Measurements from ENCODE around the gene SLC4A1AP. TPM values are rescaled to one million over a fixed set of nuclear protein-coding genes. Genes with fewer than 3 reads are reported as not detected.

The SLC4A1AP gene
- total RNA-seq, 1 experiment from 2014 or later = 29.7 TPM

DNA sequence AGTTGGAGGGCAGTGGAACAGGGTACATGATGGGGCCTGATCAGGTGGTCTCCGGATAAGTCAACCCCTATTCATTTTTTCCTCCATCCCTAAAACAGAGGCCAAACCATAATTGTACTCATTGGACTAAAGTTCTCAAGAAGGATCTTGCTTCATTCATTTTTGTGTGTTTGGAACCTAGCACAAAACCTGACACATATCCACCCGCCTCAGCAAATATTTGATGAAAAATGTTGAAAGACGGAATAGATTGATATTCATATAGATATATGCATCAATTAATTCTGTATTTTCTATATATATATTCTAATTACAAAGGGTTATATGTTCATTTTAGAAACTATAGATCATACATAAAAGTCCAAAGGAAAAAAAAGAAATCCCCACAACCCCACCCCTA lies 21.9 kb downstream of the SLC4A1AP start:
- ChIA-PET CTCF (no interaction called here), POLR2A (ENCODE audit: low non-redundant PET) (no interaction called here)
- TF ChIP-seq EZH2 (IDR thresholded peaks at IDR 0.05; ENCODE audit: borderline replicate concordance, low read depth, low read length, poor library complexity, severe bottlenecking) = no peak
- TF ChIP-seq, protein P1, sequence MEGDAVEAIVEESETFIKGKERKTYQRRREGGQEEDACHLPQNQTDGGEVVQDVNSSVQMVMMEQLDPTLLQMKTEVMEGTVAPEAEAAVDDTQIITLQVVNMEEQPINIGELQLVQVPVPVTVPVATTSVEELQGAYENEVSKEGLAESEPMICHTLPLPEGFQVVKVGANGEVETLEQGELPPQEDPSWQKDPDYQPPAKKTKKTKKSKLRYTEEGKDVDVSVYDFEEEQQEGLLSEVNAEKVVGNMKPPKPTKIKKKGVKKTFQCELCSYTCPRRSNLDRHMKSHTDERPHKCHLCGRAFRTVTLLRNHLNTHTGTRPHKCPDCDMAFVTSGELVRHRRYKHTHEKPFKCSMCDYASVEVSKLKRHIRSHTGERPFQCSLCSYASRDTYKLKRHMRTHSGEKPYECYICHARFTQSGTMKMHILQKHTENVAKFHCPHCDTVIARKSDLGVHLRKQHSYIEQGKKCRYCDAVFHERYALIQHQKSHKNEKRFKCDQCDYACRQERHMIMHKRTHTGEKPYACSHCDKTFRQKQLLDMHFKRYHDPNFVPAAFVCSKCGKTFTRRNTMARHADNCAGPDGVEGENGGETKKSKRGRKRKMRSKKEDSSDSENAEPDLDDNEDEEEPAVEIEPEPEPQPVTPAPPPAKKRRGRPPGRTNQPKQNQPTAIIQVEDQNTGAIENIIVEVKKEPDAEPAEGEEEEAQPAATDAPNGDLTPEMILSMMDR (conservative IDR thresholded peaks at IDR 0.05; ENCODE audit: low read depth, low read length) = no peak
- H3K9me3 ChIP-seq (ENCODE audit: low read depth, low read length, poor library complexity, severe bottlenecking) = no peaks in the 10 kb centered on the region
- H3K4me1 ChIP-seq (ENCODE audit: insufficient read depth, low read length, poor library complexity, severe bottlenecking) = peaks cover 6% of the 10 kb centered on the region
- no peak for DNase-seq (ENCODE audit: low spot score)
- peaks cover 28% of the 10 kb centered on the region for H3K36me3 ChIP-seq (ENCODE audit: insufficient read depth, low read length, poor library complexity, severe bottlenecking)
- no peak overlapping the region for H3K27ac ChIP-seq (ENCODE audit: low read depth, low read length, poor library complexity, severe bottlenecking)
- BruUV-seq (replicated peaks) = no TSS peak
- no peak overlapping the region for H3K4me3 ChIP-seq (ENCODE audit: low read depth, low read length, poor library complexity, severe bottlenecking)
- H3K27me3 ChIP-seq (replicated peaks; ENCODE audit: insufficient read depth, low read depth, low read length, poor library complexity) = no peaks in the 10 kb centered on the region
- intact Hi-C loops (cut with micrococcal nuclease; ENCODE audit: unreplicated experiment) = no loop called here

DNA sequence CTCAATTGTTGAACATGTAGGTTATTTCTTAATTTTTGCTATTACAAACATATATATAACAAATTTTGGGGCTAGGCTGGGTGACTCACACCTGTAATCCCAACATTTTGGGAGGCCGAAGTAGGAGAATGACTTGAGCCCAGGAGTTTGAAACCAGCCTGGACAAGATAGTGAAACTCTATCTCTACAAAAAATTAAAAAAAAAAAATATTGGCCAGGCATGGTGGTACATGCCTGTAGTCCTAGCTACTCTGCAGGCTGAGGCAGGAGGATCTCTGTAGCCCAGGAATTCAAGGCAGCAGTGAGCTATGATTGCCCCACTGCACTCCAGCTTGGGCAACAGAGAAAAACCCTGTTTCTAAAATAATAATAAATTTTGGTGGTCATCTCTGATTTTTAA lies 23.5 kb downstream of the SLC4A1AP start:
- POLR2A ChIA-PET (ENCODE audit: low non-redundant PET) = no interaction called here
- no peaks in the 10 kb centered on the region for H3K27me3 ChIP-seq (replicated peaks; ENCODE audit: insufficient read depth, low read depth, low read length, poor library complexity)
- CTCF ChIA-PET = no interaction called here
- peaks cover 28% of the 10 kb centered on the region for H3K36me3 ChIP-seq (ENCODE audit: insufficient read depth, low read length, poor library complexity, severe bottlenecking)
- BruUV-seq (replicated peaks) = no TSS peak
- H3K4me1 ChIP-seq (ENCODE audit: insufficient read depth, low read length, poor library complexity, severe bottlenecking) = peaks cover 6% of the 10 kb centered on the region
- H3K4me3 ChIP-seq (ENCODE audit: low read depth, low read length, poor library complexity, severe bottlenecking) = no peak overlapping the region
- DNase-seq (ENCODE audit: low spot score) = no peak
- intact Hi-C loops (cut with micrococcal nuclease; ENCODE audit: unreplicated experiment) = no loop called here
- TF ChIP-seq, protein P1 (conservative IDR thresholded peaks at IDR 0.05; ENCODE audit: low read depth, low read length) = no peak
- no peak overlapping the region for H3K27ac ChIP-seq (ENCODE audit: low read depth, low read length, poor library complexity, severe bottlenecking)
- no peaks in the 10 kb centered on the region for H3K9me3 ChIP-seq (ENCODE audit: low read depth, low read length, poor library complexity, severe bottlenecking)

DNA sequence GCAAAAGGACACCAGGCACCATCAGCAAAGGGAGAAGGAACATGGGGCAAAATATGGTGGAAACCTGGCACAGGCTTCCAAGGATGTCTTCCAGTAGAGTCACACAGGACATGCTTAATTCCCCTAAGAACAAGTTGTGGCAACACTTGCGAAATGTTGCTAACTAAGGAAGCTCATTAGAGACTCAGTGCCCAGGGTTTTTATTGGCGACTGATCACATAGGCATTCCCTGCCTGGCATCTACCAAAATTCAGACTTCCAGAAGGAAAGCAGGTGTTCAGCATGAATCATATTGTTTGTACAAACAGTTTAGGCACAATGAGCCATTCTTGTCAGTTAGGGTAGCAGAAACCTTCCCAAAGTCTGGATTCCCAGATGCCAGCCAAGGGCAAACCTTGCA lies 25.7 kb downstream of the SLC4A1AP start:
- no peak overlapping the region for H3K4me3 ChIP-seq (ENCODE audit: low read depth, low read length, poor library complexity, severe bottlenecking)
- CTCF ChIA-PET = no interaction called here
- H3K27ac ChIP-seq (ENCODE audit: low read depth, low read length, poor library complexity, severe bottlenecking) = no peak overlapping the region
- POLR2A ChIA-PET (ENCODE audit: low non-redundant PET) = no interaction called here
- BruUV-seq (replicated peaks) = no TSS peak
- no peak for TF ChIP-seq EZH2 (IDR thresholded peaks at IDR 0.05; ENCODE audit: borderline replicate concordance, low read depth, low read length, poor library complexity, severe bottlenecking)
- TF ChIP-seq, protein P1 (conservative IDR thresholded peaks at IDR 0.05; ENCODE audit: low read depth, low read length) = no peak
- intact Hi-C loops (cut with micrococcal nuclease; ENCODE audit: unreplicated experiment) = no loop called here
- peaks cover 20% of the 10 kb centered on the region for H3K36me3 ChIP-seq (ENCODE audit: insufficient read depth, low read length, poor library complexity, severe bottlenecking)
- H3K4me1 ChIP-seq (ENCODE audit: insufficient read depth, low read length, poor library complexity, severe bottlenecking) = no peaks in the 10 kb centered on the region
- no peaks in the 10 kb centered on the region for H3K9me3 ChIP-seq (ENCODE audit: low read depth, low read length, poor library complexity, severe bottlenecking)
- H3K27me3 ChIP-seq (replicated peaks; ENCODE audit: insufficient read depth, low read depth, low read length, poor library complexity) = no peaks in the 10 kb centered on the region
- no peak for DNase-seq (ENCODE audit: low spot score)

Measured in A673 (cell line).